HCT116 (cell line): Measurements from ENCODE around the gene UTP18. TPM values are rescaled to one million over a fixed set of nuclear protein-coding genes. Genes with fewer than 3 reads are reported as not detected.

Experiments used
- ATAC-seq: fragments of 200-7000 bp; cut with Tn5 transposase; 2 replicates; pipeline ENCODE4 v1.9.1; 2020; ENCODE audit warnings: mild to moderate bottlenecking, moderate library complexity
- BruUV-seq: library from RNA; stranded (reverse); fragments of 400-500 nt; replicated peaks from 2 replicates; lab custom pipeline; 2021; lab: Mats Ljungman, UMichigan
- CTCF ChIA-PET: fragments of 300-600 bp; sonication (Branson Sonifier 250); formaldehyde crosslinking; loops from one replicate; lab custom pipeline; 2021; ENCODE audit warnings: antibody characterized with exemption; lab: Charles Lee
- POLR2A ChIA-PET: fragments of 300-600, 350-600 bp; sonication (Branson Sonifier 250); formaldehyde crosslinking; loops from one replicate; lab custom pipeline; 2021; ENCODE audit warnings: antibody characterized with exemption; lab: Charles Lee
- RAD21 ChIA-PET, 2 experiments: fragments of 300-600 bp; sonication (Branson Sonifier 250); formaldehyde crosslinking; loops; one replicate each; lab custom pipeline; 2023; ENCODE audit warnings: low total read pairs in 2 of 2; ENCODE audit not compliant: uncharacterized antibody in 2 of 2, unreplicated experiment in 2 of 2, low non-redundant PET in 1 of 2; lab: Charles Lee
- DNase-seq: peaks from one replicate; pipeline ENCODE4 v3.0.0-alpha.2; 2010; ENCODE audit warnings: low read depth, low spot score
- H2AFZ ChIP-seq: fragments of 200-600 bp; shearing (Covaris generic), sonication (generic); 2 replicates; pipeline ENCODE4 v1.6.1; 2017; ENCODE audit warnings: low read depth, mixed run types, mixed read lengths, antibody characterized with exemption, low read length; ENCODE audit not compliant: poor library complexity, severe bottlenecking
- H3K27ac ChIP-seq: 2 replicates; pipeline ENCODE4 v1.5.1; 2012; ENCODE audit warnings: low read depth, low read length
- H3K27me3 ChIP-seq: fragments of 200-600 bp; sonication (generic); 2 replicates; pipeline ENCODE4 v1.6.1; 2016; ENCODE audit warnings: mixed run types, low read length, mixed read lengths; ENCODE audit not compliant: insufficient read depth
- H3K36me3 ChIP-seq, 2 experiments: fragments of 200-500 bp in 1 of 2; fragments of 200-600 bp in 1 of 2; sonication (Bioruptor generic) in 1 of 2; sonication (generic) in 1 of 2; 2 replicates each; pipeline versions ENCODE4 v1.5.1 to v1.6.1; 2014 to 2016; ENCODE audit warnings: low read length in 2 of 2, inconsistent platforms in 1 of 2, mixed read lengths in 1 of 2, mixed run types in 1 of 2; ENCODE audit not compliant: insufficient read depth in 2 of 2, control insufficient read depth in 1 of 2
- H3K4me1 ChIP-seq, 2 experiments: fragments of 200-600 bp in 1 of 2; sonication (generic) in 1 of 2; 2 replicates each; pipeline versions ENCODE4 v1.5.1 to v1.6.1; 2012 to 2017; ENCODE audit warnings: low read length in 2 of 2, inconsistent platforms in 1 of 2, mild to moderate bottlenecking in 1 of 2, mixed read lengths in 1 of 2, mixed run types in 1 of 2, moderate library complexity in 1 of 2; ENCODE audit not compliant: insufficient read depth in 2 of 2, control insufficient read depth in 1 of 2
- H3K4me2 ChIP-seq: fragments of 200-600 bp; sonication (generic); 2 replicates; pipeline ENCODE4 v1.6.1; 2017; ENCODE audit warnings: mixed run types, low read length, mixed read lengths
- H3K4me3 ChIP-seq, 2 experiments: fragments of 200-600 bp in 1 of 2; sonication (generic) in 1 of 2; replicated peaks in 1 of 2; 2 replicates each; pipeline ENCODE4 v1.5.1; 2011 to 2016; ENCODE audit warnings: low read length in 2 of 2, control low read depth in 1 of 2, low read depth in 1 of 2, mild to moderate bottlenecking in 1 of 2, mixed read lengths in 1 of 2, mixed run types in 1 of 2
- H3K79me2 ChIP-seq: fragments of 200-600 bp; sonication (generic); 2 replicates; pipeline ENCODE4 v1.6.1; 2017; ENCODE audit warnings: mild to moderate bottlenecking, mixed run types, low read length, moderate library complexity, mixed read lengths; ENCODE audit not compliant: insufficient read depth
- H3K9ac ChIP-seq: fragments of 200-600 bp; sonication (generic); 2 replicates; pipeline ENCODE4 v1.6.1; 2016; ENCODE audit warnings: low read length, mixed read lengths
- H3K9me2 ChIP-seq: fragments of 200-600 bp; sonication (generic), shearing (Covaris generic); 2 replicates; pipeline ENCODE4 v1.6.1; 2017; ENCODE audit warnings: mixed run types, mild to moderate bottlenecking, moderate library complexity; ENCODE audit not compliant: insufficient read depth
- H3K9me3 ChIP-seq, 2 experiments: fragments of 200-500 bp in 1 of 2; fragments of 200-600 bp in 1 of 2; sonication (Bioruptor generic) in 1 of 2; sonication (generic) in 1 of 2; 2 replicates each; pipeline ENCODE4 v1.6.1; 2014 to 2017; ENCODE audit warnings: low read length in 2 of 2, mixed read lengths in 2 of 2, inconsistent platforms in 1 of 2, low read depth in 1 of 2, mild to moderate bottlenecking in 1 of 2, mixed run types in 1 of 2, moderate library complexity in 1 of 2; ENCODE audit not compliant: control insufficient read depth in 1 of 2, insufficient read depth in 1 of 2
- H4K20me1 ChIP-seq: fragments of 200-600 bp; sonication (generic), shearing (Covaris generic); 2 replicates; pipeline ENCODE4 v1.6.1; 2017; ENCODE audit warnings: mixed run types, mild to moderate bottlenecking, moderate library complexity; ENCODE audit not compliant: insufficient read depth
- EGR1 ChIP-seq: IDR thresholded peaks from 2 replicates; pipeline ENCODE4 v1.6.1; 2012; ENCODE audit warnings: low read depth
- ELF1 ChIP-seq: IDR thresholded peaks from 2 replicates; pipeline ENCODE4 v1.6.1; 2012; ENCODE audit warnings: low read depth, borderline replicate concordance
- EZH2 ChIP-seq: fragments of 200-600 bp; sonication (generic); IDR thresholded peaks from 2 replicates; pipeline ENCODE4 v1.6.1; 2017; ENCODE audit warnings: antibody characterized with exemption, mixed run types
- EZH2phosphoT487 ChIP-seq: fragments of 200-600 bp; IDR thresholded peaks from 2 replicates; pipeline ENCODE4 v1.6.1; 2018; ENCODE audit warnings: antibody characterized with exemption, borderline replicate concordance
- FOSL1 ChIP-seq: IDR thresholded peaks from 2 replicates; pipeline ENCODE4 v1.6.1; 2012; ENCODE audit warnings: low read depth
- JUND ChIP-seq: IDR thresholded peaks from 2 replicates; pipeline ENCODE4 v1.6.1; 2012
- POLR2A ChIP-seq: IDR thresholded peaks from 2 replicates; pipeline ENCODE4 v1.7.0; 2011; ENCODE audit warnings: borderline replicate concordance; ENCODE audit not compliant: insufficient read depth, insufficient read length; ENCODE audit errors: extremely low read depth
- RAD21 ChIP-seq: IDR thresholded peaks from 2 replicates; pipeline ENCODE4 v1.6.1; 2012; ENCODE audit warnings: low read depth, mild to moderate bottlenecking
- SIN3A ChIP-seq: IDR thresholded peaks from 2 replicates; pipeline ENCODE4 v1.6.1; 2012; ENCODE audit warnings: low read depth
- SRF ChIP-seq: IDR thresholded peaks from 2 replicates; pipeline ENCODE4 v1.6.1; 2012; ENCODE audit warnings: low read depth
- TCF7L2 ChIP-seq: IDR thresholded peaks from 2 replicates; pipeline ENCODE4 v1.7.0; 2011; ENCODE audit warnings: borderline replicate concordance, inconsistent platforms; ENCODE audit not compliant: insufficient read depth, insufficient read length; ENCODE audit errors: extremely low read depth
- YY1 ChIP-seq: IDR thresholded peaks from 2 replicates; pipeline ENCODE4 v1.6.1; 2011; ENCODE audit warnings: low read length, low read depth, moderate library complexity, mild to moderate bottlenecking; ENCODE audit not compliant: insufficient replicate concordance; ENCODE audit errors: extremely low read depth
- ZFX ChIP-seq: fragments of 450-650 bp; IDR thresholded peaks from 2 replicates; pipeline ENCODE4 v1.6.1; 2017
- intact Hi-C: fragments of 100-400 bp; cut with micrococcal nuclease; formaldehyde crosslinking; loops from 2 replicates; pipeline ENCODE4 v1.10.0; 2022
- total RNA-seq: library from RNA; stranded (reverse); gene quantifications from one replicate; pipeline ENCODE4 v1.2.1, GENCODE V29; 2021; ENCODE audit not compliant: unreplicated experiment
- TF ChIP-seq, protein P1 (sequence below): IDR thresholded peaks from 2 replicates; pipeline ENCODE4 v1.6.1; 2012

Gene UTP18
- total RNA-seq, 1 experiment from 2014 or later, result 92.6 TPM

- CTCF ChIA-PET, result no interaction called here
- ATAC-seq, result 0 out of 2 replicates have a peak, but pooled peaks have one; percentile 32
- BruUV-seq, result no TSS peak
These were observed 26.2 kb upstream of the UTP18 start for GRCh38 chr17:51234162-51234561.

GRCh38 chr17:51238255-51238887, 22.0 kb upstream of the UTP18 start:
- Histone ChIP-seq H2AFZ (no peak overlapping the region), H3K9me3 (no peaks in the 10 kb centered on the region), H3K27ac (no peak overlapping the region), H4K20me1 (no peaks in the 10 kb centered on the region; the same call in 1 of the 2 replicates), H3K9me2 (no peaks in the 10 kb centered on the region), H3K4me3 (no peak overlapping the region), H3K4me2 (no peak overlapping the region), H3K9ac (no peak overlapping the region), H3K27me3 (no peaks in the 10 kb centered on the region), H3K4me1 (peaks cover 0 to 11% of the 10 kb centered on the region in 2 experiments; a peak in 2 of 4 replicates), H3K36me3 (no peaks in the 10 kb centered on the region; a peak in 1 of 4 replicates), H3K79me2 (peaks cover 93% of the 10 kb centered on the region)
- DNase-seq (no peak), ATAC-seq (no peak)
- intact Hi-C loops, result no loop called here
- no TSS peak for BruUV-seq
- CTCF ChIA-PET, result no interaction called here
- RAD21 ChIA-PET, result no interaction called here
- TF ChIP-seq EGR1 (no peak), RAD21 (no peak), ELF1 (no peak), FOSL1 (no peak), POLR2A (no peak), SIN3A (no peak)
- POLR2A ChIA-PET, result no interaction called here

More at GRCh38 chr17:51234162-51234561, 26.2 kb upstream of the UTP18 start:
- Histone ChIP-seq H4K20me1 (no peaks in the 10 kb centered on the region; the same call in 1 of the 2 replicates), H2AFZ (no peak overlapping the region), H3K36me3 (no peaks in the 10 kb centered on the region), H3K4me3 (no peak overlapping the region), H3K27me3 (no peaks in the 10 kb centered on the region), H3K79me2 (peaks cover 95% of the 10 kb centered on the region), H3K9me2 (no peaks in the 10 kb centered on the region), H3K4me1 (peaks cover 0 to 13% of the 10 kb centered on the region in 2 experiments; a peak in 2 of 4 replicates), H3K9me3 (no peaks in the 10 kb centered on the region), H3K27ac (no peak overlapping the region)
- POLR2A ChIA-PET, result no interaction called here
- DNase-seq, result no peak
- TF ChIP-seq JUND (no peak), YY1 (no peak), ZFX (no peak), EZH2phosphoT487 (no peak), EZH2 (no peak), SRF (no peak), TCF7L2 (no peak)
- TF ChIP-seq, protein P1, sequence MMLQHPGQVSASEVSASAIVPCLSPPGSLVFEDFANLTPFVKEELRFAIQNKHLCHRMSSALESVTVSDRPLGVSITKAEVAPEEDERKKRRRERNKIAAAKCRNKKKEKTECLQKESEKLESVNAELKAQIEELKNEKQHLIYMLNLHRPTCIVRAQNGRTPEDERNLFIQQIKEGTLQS, result no peak
- TF ChIP-seq, all 23 proteins: peak for 0
- Histone ChIP-seq H3K4me2 (no peak overlapping the region; the same call in 1 of the 2 replicates), H3K9ac (no peak overlapping the region)
- RAD21 ChIA-PET, result no interaction called here
- intact Hi-C loops, result no loop called here
